Rectal smooth muscle tissue (tissue), 1 donor: ENCODE data around the gene GALNT9.
"Not testable (repeated sequence)": the region's sequence is repeated elsewhere in the genome, so short reads cannot be mapped to it uniquely, and the experiment has no call there.

ENCODE experiments used
- H3K27ac ChIP-seq: one replicate; pipeline ENCODE4 v1.7.0; 2013; ENCODE audit warnings: low read depth, low read length, inconsistent platforms
- H3K27me3 ChIP-seq: one replicate; pipeline ENCODE4 v1.7.0; 2013; ENCODE audit warnings: low read length; ENCODE audit not compliant: control insufficient read depth, insufficient read depth
- H3K36me3 ChIP-seq: one replicate; pipeline ENCODE4 v1.7.0; 2013; ENCODE audit warnings: low read length; ENCODE audit not compliant: control insufficient read depth, insufficient read depth
- H3K4me1 ChIP-seq: one replicate; pipeline ENCODE4 v1.7.0; 2013; ENCODE audit warnings: low read length; ENCODE audit not compliant: control insufficient read depth, insufficient read depth
- H3K4me3 ChIP-seq: one replicate; pipeline ENCODE4 v1.7.0; 2013; ENCODE audit warnings: low read length
- H3K9ac ChIP-seq: one replicate; pipeline ENCODE4 v1.7.0; 2013; ENCODE audit warnings: low read length

The GALNT9 gene

GRCh38 chr12:132329036-132329719 is at the start of gene GALNT9:
GALNT9 (minus strand) TSS chr12:132329589; CDS start chr12:132329203, 386 bp downstream.
- Histone ChIP-seq H3K4me1 (peaks cover 9% of the 10 kb centered on the region), H3K27me3 (peaks cover 18% of the 10 kb centered on the region), H3K27ac (no peak within 1 kb of the TSS), H3K36me3 (no peaks in the 10 kb centered on the region), H3K9ac (no peak within 1 kb of the TSS), H3K4me3 (no peak within 1 kb of the TSS)

GRCh38 chr12:132379057-132379456 is 49.7 kb upstream of the GALNT9 start:
- not testable (repeated sequence) for H3K27ac ChIP-seq, H3K4me3 ChIP-seq, H3K9ac ChIP-seq, H3K36me3 ChIP-seq, H3K4me1 ChIP-seq
- H3K27me3 ChIP-seq: peaks cover 20% of the 10 kb centered on the region

DNA sequence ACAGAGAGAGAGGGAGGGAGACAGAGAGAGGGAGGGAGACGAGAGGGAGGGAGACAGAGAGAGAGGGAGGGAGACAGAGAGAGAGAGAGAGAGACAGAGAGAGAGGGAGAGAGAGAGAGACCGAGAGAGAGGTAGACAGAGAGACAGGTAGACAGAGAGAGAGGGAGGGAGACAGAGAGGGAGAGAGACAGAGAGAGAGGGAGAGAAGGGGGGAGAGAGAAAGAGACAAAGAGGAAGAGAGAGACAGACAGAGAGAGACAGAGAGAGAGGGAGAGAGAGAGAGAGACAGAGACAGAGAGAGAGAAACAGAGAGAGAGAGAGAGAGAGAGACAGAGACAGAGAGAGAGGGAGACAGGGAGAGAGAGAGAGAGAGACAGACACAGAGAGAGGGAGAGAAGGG is 47.8 kb upstream of the GALNT9 start:
- peaks cover 22% of the 10 kb centered on the region for H3K27me3 ChIP-seq
- H3K4me3 ChIP-seq: no peak overlapping the region
- no peak overlapping the region for H3K27ac ChIP-seq
- H3K9ac ChIP-seq: no peak overlapping the region
- no peaks in the 10 kb centered on the region for H3K36me3 ChIP-seq
- no peaks in the 10 kb centered on the region for H3K4me1 ChIP-seq

GRCh38 chr12:132376464-132376830 is 47.1 kb upstream of the GALNT9 start:
- Histone ChIP-seq H3K4me3 (no peak overlapping the region), H3K4me1 (no peaks in the 10 kb centered on the region), H3K36me3 (no peaks in the 10 kb centered on the region), H3K27me3 (peaks cover 22% of the 10 kb centered on the region), H3K9ac (no peak overlapping the region), H3K27ac (no peak overlapping the region)

- Histone ChIP-seq H3K27me3 (peaks cover 22% of the 10 kb centered on the region), H3K36me3 (no peaks in the 10 kb centered on the region), H3K4me3 (no peak overlapping the region), H3K9ac (no peak overlapping the region), H3K4me1 (no peaks in the 10 kb centered on the region), H3K27ac (no peak overlapping the region)
Observed at GRCh38 chr12:132375747-132376463, 46.5 kb upstream of the GALNT9 start.

GRCh38 chr12:132374612-132375445 is 45.4 kb upstream of the GALNT9 start:
- Histone ChIP-seq H3K4me1 (no peaks in the 10 kb centered on the region), H3K36me3 (no peaks in the 10 kb centered on the region), H3K27me3 (peaks cover 22% of the 10 kb centered on the region), H3K9ac (no peak overlapping the region), H3K27ac (no peak overlapping the region), H3K4me3 (no peak overlapping the region)

GRCh38 chr12:132373901-132374611 is 44.7 kb upstream of the GALNT9 start:
- Histone ChIP-seq H3K27ac (no peak overlapping the region), H3K4me3 (no peak overlapping the region), H3K27me3 (peaks cover 22% of the 10 kb centered on the region), H3K4me1 (no peaks in the 10 kb centered on the region), H3K36me3 (no peaks in the 10 kb centered on the region), H3K9ac (no peak overlapping the region)

- no peak overlapping the region for H3K27ac ChIP-seq
- no peaks in the 10 kb centered on the region for H3K4me1 ChIP-seq
- peaks cover 3% of the 10 kb centered on the region for H3K27me3 ChIP-seq
- no peaks in the 10 kb centered on the region for H3K36me3 ChIP-seq
- H3K4me3 ChIP-seq: no peak overlapping the region
- no peak overlapping the region for H3K9ac ChIP-seq
Observed at GRCh38 chr12:132367852-132368251, 38.5 kb upstream of the GALNT9 start.

- Histone ChIP-seq H3K4me1 (no peaks in the 10 kb centered on the region), H3K27ac (no peak overlapping the region), H3K9ac (no peak overlapping the region), H3K4me3 (no peak overlapping the region), H3K36me3 (no peaks in the 10 kb centered on the region), H3K27me3 (peaks cover 3% of the 10 kb centered on the region)
Observed at GRCh38 chr12:132367071-132367851, 37.9 kb upstream of the GALNT9 start.

DNA sequence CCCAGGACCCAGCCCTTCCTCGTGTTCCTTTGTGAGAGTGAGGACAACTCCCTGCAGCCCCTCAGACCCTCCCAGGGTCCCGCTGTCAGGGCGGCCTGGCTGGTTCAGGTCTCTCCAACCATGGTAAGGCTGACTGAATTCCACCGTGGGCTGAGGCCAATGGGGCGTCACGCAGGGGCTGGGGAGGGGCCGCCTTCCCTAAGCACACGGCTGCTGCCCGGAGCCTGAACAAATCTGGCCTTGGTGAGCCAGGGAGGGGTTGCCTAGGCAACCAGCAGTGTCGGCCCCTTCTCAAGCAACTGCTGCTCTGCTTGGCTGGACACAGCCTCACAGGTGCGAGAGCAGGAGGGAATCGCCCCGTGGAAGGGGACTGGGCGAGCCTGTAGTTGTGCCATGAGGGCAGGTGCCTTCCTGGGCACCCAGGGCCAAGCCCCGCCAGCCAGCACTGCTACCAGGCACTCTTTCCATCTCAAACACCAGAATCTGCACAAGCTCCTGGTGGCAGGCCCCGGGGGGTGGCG is 37.0 kb upstream of the GALNT9 start:
- no peaks in the 10 kb centered on the region for H3K4me1 ChIP-seq
- no peaks in the 10 kb centered on the region for H3K36me3 ChIP-seq
- no peak overlapping the region for H3K9ac ChIP-seq
- no peak overlapping the region for H3K4me3 ChIP-seq
- H3K27ac ChIP-seq: no peak overlapping the region
- peaks cover 3% of the 10 kb centered on the region for H3K27me3 ChIP-seq

DNA sequence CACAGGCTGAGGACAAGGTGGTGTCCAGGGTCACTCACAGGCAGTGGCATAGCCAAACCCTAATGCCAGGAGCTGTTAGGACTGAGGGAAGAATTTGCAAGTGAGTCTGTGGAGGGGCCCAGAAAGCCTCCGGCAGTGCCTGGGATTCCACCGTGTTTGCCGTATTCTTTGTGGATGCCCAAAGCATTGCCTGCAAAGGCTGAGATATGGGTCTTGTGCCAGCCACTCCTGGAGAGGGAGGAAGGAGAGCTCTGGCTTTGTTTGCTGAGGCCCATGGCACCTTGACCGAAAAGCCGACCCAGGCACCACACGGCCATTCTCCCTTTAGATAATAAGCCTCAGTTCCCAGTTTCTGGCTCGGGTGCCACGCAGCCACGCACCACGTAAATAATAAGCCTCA is 35.8 kb upstream of the GALNT9 start:
- no peak overlapping the region for H3K4me3 ChIP-seq
- H3K27ac ChIP-seq: no peak overlapping the region
- H3K4me1 ChIP-seq: no peaks in the 10 kb centered on the region
- H3K9ac ChIP-seq: no peak overlapping the region
- H3K36me3 ChIP-seq: no peaks in the 10 kb centered on the region
- H3K27me3 ChIP-seq: peaks cover 3% of the 10 kb centered on the region
